RWPE2 (cell line): Measurements from ENCODE around the gene NSD2.

Experiments used
- ATAC-seq: fragments of 200-7000 bp; cut with Tn5 transposase; 3 replicates; pipeline ENCODE4 v1.9.1; 2021; ENCODE audit warnings: low read depth
- DNase-seq: peaks from one replicate; pipeline ENCODE4 v3.0.0-alpha.2; 2020; ENCODE audit warnings: low spot score
- H3K27ac ChIP-seq: fragments of 450-650 bp; 2 replicates; pipeline ENCODE4 v1.5.1; 2017; ENCODE audit warnings: mild to moderate bottlenecking; ENCODE audit not compliant: poor library complexity, severe bottlenecking
- H3K27me3 ChIP-seq: fragments of 250-450 bp; sonication (Bioruptor Pico); 2 replicates; pipeline ENCODE4 v1.5.1; 2021; ENCODE audit warnings: mild to moderate bottlenecking, moderate library complexity; ENCODE audit not compliant: insufficient read depth, poor library complexity, severe bottlenecking
- H3K36me3 ChIP-seq: fragments of 250-450 bp; sonication (Bioruptor Pico); 2 replicates; pipeline ENCODE4 v1.5.1; 2020; ENCODE audit warnings: low read depth, mild to moderate bottlenecking, moderate library complexity
- H3K4me1 ChIP-seq: fragments of 250-450 bp; sonication (Bioruptor Pico); 2 replicates; pipeline ENCODE4 v1.5.1; 2021; ENCODE audit warnings: mild to moderate bottlenecking, moderate library complexity; ENCODE audit not compliant: insufficient read depth, poor library complexity, severe bottlenecking
- H3K4me3 ChIP-seq: fragments of 250-450 bp; sonication (Bioruptor Pico); 2 replicates; pipeline ENCODE4 v1.5.1; 2021; ENCODE audit warnings: mild to moderate bottlenecking, moderate library complexity; ENCODE audit not compliant: severe bottlenecking
- H3K9me3 ChIP-seq: fragments of 250-450 bp; sonication (Bioruptor Pico); 2 replicates; pipeline ENCODE4 v1.5.1; 2021; ENCODE audit warnings: mild to moderate bottlenecking, moderate library complexity; ENCODE audit not compliant: severe bottlenecking
- CTCF ChIP-seq: fragments of 450-650 bp; IDR thresholded peaks from one replicate; pipeline ENCODE4 v1.5.1; 2017; ENCODE audit warnings: mild to moderate bottlenecking, moderate library complexity; ENCODE audit not compliant: poor library complexity, severe bottlenecking

NSD2 gene

GRCh38 chr4:2006367-2006766 lies 135.2 kb downstream of the NSD2 start:
- H3K36me3 ChIP-seq, result peaks cover 55% of the 10 kb centered on the region
- no peaks in the 10 kb centered on the region for H3K27me3 ChIP-seq
- H3K4me1 ChIP-seq, result peaks cover 3% of the 10 kb centered on the region
- no peak overlapping the region for H3K27ac ChIP-seq
- H3K4me3 ChIP-seq, result no peak overlapping the region
- no peaks in the 10 kb centered on the region for H3K9me3 ChIP-seq
- no peak for DNase-seq
- no peak for TF ChIP-seq CTCF
- no peak for ATAC-seq

GRCh38 chr4:2006956-2007653 lies 135.9 kb downstream of the NSD2 start:
- Histone ChIP-seq H3K27me3 (no peaks in the 10 kb centered on the region), H3K36me3 (peaks cover 51% of the 10 kb centered on the region), H3K4me3 (peak overlapping the region; percentile 64), H3K27ac (no peak overlapping the region), H3K9me3 (no peaks in the 10 kb centered on the region), H3K4me1 (peaks cover 3% of the 10 kb centered on the region)
- TF ChIP-seq CTCF, result no peak
- DNase-seq (no peak), ATAC-seq (no peak)

GRCh38 chr4:2007804-2008670 lies 136.8 kb downstream of the NSD2 start:
- H3K4me3 ChIP-seq, result peak overlapping the region; percentile 64
- TF ChIP-seq CTCF, result no peak
- H3K36me3 ChIP-seq, result peaks cover 44% of the 10 kb centered on the region
- H3K4me1 ChIP-seq, result peaks cover 3% of the 10 kb centered on the region
- no peak for ATAC-seq
- no peaks in the 10 kb centered on the region for H3K27me3 ChIP-seq
- DNase-seq, result no peak
- no peaks in the 10 kb centered on the region for H3K9me3 ChIP-seq
- peak overlapping the region; percentile 72 for H3K27ac ChIP-seq

- Histone ChIP-seq H3K4me3 (peak overlapping the region; percentile 64), H3K27me3 (no peaks in the 10 kb centered on the region), H3K9me3 (no peaks in the 10 kb centered on the region), H3K27ac (peak overlapping the region; percentile 72), H3K36me3 (peaks cover 38% of the 10 kb centered on the region), H3K4me1 (peaks cover 3% of the 10 kb centered on the region)
- peak; percentile 19 for ATAC-seq
- TF ChIP-seq CTCF, result no peak
- DNase-seq, result no peak
Observed at GRCh38 chr4:2008671-2008920, 137.4 kb downstream of the NSD2 start.
